HG03342 (cell line): Measurements from ENCODE around the gene WDR38.

Experiments
- ATAC-seq: cut with Tn5 transposase; IDR thresholded peaks from one replicate; pipeline ENCODE4 v1.9.1; 2021; ENCODE audit warnings: mild to moderate bottlenecking, moderate library complexity; ENCODE audit not compliant: unreplicated experiment

The WDR38 gene

GRCh38 chr9:124857533-124858162 lies 4.4 kb downstream of the WDR38 start:
- no peak for ATAC-seq

GRCh38 chr9:124858330-124859046 lies 5.2 kb downstream of the WDR38 start:
- no peak for ATAC-seq

DNA sequence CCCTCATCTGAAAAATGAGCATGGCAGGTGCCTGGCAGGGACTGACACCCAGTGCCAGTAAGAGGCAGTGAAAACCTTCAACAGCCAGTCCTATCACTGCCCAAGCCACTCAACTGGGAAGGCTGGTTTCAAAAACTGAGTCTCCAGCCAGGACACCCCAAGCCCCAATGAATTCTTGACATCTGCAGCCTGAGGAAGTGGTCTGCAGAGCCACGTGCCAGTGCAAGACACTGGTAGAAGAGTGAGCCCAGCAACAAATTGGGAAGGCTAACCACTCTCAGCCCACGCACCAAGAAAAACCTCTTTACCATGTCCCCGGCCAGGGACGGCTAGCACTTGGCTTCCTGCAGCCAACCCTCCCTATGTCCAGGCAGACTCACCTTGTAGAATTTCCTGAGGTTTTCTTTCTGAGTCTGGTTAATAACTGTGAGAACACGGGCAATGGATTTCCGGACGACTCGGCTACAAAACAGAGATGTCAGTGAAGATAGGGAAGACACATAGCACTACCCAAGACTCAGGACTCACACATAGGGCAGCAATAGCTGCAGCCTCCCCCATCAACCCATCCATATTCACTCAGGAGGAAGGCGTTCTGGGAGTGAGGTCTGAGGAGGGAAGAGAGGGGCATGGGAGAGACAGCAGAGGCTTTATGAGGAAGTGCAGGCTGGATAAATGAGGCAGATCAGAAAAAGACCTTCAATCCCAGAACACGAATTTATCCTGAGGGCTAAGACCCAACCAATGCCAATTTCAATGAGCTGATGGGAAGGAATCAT lies 6.7 kb downstream of the WDR38 start:
- ATAC-seq = no peak

DNA sequence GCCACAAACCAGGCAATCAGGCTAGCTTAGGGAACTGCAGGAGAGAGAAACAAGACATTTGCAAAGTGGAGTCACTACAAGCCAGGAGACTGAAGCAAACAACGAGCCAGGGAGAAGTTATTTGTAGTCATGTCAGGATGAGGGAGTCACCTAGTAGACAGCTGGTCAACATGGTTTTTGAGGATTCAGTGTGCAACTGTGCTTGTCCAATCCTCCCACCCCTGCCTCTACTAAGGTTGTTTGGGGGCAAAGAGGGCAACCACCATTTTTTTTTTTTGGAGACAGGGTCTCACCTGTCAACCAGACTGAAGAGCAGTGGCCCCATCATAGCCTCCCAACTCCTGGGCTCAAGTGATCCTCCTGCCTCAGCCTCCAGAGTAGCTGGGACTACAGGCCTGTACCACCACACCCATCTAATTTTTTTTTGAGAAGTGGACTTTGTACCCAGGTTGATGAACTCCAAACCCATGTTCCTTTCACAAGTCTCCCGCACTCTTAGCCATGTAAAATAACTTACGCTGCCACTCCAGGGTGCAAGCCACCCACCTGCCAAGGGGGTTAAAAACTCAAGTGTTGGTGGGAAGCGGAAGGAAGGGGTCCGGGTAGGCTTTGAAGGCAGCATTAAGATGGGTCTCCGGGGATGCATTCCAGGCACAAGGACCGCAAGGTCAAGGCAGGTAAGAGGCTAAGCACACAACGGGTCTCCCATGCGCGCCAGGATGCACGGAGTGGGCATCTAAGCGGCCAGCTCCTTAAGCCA lies 7.5 kb downstream of the WDR38 start:
- no peak for ATAC-seq

GRCh38 chr9:124861342-124862229 lies 8.3 kb downstream of the WDR38 start, which contains the start of the genes ARPC5L and RPL35:
ARPC5L (plus strand) TSS chr9:124862130; CDS start chr9:124869291, 7,161 bp downstream.
RPL35 (minus strand) TSS chr9:124861957; CDS start chr9:124861912, 45 bp downstream.
- ATAC-seq = peak; percentile 90

DNA sequence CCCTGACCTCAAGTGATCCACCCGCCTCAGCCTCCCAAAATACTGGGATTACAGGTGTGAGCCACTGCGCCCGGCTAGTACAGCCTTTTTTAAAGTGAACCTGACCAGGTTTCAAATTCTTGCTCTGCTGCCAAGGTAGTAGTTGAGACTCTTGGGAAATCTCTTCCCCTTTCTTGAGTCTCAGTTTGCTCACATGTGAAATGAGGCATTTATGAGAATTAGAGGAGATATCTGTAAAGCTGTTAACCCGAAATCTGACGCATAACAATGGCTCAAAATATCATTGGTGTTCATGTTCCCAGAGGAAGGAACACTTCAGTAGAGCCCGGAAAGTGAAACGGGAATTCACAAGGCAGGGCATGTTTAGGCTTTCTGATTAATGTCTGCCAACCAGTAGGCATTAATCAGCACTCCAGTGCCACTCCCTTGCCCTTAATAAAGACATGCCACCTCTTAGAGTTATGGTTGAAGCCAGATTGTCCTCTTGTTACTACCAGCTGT lies 10.2 kb downstream of the WDR38 start:
- no peak for ATAC-seq

DNA sequence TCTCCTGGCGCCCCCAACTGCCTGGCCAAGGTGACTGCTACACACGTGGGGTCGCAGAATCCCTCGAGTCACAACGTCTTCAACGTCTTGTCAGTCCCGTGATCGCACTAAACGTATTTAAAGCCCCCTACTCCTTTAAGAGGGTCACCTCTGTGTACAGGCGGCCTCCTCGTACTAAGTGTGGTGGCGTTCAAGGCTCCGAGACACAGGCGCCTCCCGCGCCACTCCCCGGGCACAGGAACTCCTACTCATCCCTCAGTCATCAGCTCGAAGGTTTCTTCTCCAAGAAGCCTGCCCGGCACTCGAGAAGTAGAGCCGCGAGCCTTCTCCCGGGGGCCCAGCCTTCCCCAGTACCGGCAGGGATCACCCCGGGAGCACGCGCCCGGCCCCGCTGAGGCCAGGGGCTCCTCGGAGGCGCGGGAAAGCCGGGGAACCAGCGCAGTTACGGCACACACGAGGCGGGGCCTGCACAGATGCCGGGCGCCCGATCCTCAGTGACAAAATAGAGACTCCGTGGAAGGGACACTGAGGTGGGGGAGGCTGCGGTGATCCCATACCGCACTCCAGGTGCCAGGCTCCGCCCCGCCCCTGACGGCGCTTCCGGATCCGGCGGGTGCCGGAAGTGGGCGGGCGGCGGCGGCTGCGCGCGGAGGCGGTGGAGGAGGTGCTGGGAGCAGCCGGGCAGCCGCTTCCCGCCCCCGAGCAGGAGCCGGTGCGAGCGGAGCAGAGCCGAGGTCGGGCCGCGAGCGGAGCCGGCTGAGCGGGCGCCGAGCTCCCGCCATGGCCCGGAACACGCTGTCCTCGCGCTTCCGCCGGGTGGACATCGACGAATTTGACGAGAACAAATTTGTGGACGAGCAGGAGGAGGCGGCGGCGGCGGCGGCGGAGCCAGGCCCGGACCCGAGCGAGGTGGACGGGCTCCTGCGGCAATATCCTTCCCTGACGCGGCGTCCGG lies 15.5 kb downstream of the WDR38 start:
- ATAC-seq = peak; percentile 66

- no peak for ATAC-seq
Measured at GRCh38 chr9:124869466-124869985, 16.3 kb downstream of the WDR38 start.

GRCh38 chr9:124869986-124870560 lies 16.8 kb downstream of the WDR38 start:
- ATAC-seq = peak; percentile 36

DNA sequence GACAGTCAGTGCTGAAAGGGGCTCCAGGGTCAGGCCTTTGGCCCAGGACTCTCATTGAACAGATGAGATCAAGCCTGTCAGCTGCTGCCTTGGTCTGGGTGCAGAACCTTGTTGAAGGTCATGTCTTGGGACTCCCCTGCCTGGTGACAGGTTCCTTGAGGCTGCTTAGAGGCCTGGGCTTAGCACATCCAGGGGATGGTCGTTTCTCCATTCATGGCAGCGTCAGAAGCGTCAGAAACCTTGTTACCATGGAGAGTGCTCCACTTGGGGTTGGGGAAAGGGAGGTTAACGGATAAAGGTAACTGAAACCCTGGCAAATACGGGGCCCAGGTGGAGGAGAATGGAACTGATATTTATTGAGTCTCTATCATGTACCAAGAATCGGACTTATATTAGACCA lies 17.5 kb downstream of the WDR38 start:
- no peak for ATAC-seq

DNA sequence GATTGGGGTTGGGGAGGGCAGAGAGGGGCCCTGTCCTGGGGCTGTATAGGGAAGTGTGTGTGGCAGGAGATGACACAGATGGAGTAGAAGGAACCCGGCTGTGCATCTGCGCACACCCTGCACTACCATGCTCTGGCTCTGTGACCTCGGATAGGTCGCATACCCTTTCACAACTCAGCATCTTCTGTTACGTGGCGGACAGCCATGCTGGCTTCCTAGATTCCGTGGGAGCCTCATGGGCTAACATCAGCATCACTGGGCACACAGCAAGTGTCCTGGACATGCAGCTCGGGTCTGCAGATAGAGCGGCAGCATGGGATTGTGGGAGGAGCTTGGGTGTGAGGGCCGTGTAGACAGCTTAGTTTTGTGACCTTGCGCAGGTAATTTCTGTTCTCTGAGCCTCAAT lies 17.9 kb downstream of the WDR38 start:
- ATAC-seq = no peak

DNA sequence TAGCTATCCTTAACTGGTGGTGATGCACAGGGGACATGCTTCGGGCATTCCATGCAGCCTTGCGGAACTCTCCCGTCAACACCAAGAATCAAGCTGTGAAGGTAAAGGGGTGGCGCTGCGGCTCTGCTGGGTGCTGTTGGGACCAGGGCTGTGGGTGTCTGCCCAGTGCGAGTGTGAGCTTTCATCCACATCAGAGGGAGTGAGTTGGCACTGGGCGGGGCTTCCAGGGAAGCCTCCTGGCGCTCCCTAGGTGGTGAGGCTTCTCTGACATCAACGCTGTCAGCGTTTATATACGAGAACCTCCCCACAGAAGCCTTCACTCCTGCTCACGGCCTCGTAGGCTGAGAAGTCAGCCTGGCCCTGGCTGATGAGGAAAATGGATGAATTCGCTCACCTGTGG lies 20.4 kb downstream of the WDR38 start:
- no peak for ATAC-seq

DNA sequence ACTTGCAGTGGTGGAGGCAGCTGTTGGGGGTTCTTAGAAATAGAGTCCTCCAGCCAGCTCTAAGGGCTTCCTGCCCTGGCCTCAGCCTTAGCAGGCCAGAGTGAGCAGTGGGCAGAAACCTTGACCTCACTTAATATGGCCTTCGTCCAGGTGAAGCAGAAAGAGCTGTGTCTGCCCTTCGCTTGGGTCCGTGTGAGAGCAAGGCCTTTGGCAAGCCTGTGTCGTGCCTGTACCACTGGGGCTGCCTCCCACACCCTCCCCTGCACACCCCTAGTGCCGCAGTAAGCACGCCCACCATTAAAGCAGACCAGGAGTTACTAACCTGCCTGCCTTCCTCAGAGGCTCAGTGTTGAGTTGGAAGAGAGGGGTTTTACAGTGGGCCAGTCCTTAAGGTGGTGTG lies 22.2 kb downstream of the WDR38 start:
- ATAC-seq = no peak

DNA sequence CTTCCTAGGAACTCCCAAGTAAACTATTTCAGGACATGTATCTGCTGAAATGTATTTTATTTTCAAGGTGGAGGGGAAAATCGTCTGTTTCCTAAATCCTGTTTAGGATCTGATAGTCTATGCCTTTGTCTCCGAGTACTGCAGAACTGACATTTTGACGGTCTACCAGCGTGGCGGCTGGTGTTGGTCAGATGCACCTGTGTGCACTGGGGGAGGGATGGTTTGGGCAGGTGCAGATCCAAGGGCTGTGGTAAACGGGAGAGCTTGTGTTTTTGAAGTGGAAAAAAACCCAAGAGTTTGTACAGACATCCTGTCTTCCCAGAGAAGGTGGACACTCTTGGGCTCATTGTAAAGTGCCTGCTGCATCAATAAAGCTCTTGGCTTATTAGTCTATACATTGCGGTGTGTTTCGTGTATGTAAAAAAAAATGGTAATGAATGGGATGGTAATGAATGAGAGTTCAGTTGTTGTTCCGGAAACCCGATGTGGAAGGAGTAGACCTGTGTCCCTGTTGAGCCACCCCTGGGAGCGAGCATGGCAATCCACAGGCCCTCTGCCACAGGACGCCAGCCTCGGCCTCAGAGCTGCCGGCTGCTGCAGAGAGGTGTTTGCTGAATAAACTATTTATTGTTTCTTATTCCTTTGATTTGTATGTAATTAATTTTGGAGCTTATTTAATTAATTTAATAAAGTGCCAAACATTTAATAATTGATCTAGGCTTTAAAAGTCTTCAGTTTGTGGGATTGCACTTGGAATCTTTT lies 23.9 kb downstream of the WDR38 start:
- ATAC-seq = no peak

DNA sequence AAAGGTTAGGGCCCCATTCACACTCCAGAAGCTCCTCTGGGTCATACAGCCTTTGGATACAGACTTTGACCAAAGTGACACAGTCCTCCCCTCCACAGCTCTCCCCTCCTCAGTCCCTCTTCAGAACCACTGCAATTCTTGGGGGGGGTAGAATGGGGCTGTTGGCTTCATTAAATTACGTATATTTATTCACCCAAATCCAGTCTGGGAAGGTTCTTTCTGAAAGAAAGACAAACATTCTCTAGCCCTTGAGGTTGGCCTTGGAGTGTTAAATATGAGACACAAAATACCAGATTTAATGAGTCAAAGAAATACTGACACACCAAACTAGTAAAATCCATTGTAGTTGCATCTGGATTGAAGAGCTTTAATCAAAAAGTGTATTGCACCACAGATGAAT lies 24.8 kb downstream of the WDR38 start:
- no peak for ATAC-seq

DNA sequence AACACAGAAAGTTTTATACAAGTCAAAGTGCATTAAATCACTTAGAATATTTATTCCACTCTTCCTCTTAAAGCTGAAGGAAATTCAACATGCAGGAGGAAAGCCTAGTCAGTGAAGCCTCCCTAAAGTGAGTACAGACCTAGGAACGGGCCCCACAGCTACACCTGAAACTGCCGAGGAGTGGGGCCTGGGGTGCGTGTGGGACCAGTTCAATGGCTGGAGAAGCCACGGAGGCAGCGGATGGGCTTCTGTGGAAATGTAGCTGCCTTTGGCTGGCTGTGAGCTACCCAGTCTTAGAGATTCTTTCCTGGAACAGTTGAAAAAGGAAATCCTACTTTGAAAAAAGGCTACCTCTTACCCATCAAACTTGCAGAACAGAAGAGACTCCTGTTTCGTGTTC lies 25.3 kb downstream of the WDR38 start:
- no peak for ATAC-seq

DNA sequence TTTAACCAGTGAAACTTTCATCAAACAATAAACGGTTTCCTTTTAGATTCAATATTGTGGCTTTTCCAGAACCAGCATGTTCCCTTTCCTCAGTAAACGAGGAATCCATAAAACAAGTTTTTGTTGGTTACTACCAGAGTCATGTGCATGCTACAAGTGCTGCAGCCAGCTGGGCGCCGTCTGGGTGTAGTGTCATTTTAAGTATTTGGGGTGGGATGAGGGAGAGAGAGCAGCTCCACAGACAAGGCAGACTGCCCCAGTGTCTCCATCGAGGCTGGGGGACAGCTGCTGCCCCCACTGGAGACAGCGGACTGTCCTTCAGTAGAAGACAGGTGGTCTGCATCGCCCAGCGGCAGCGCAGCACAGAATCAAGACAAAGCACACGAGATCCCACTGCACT lies 26.0 kb downstream of the WDR38 start:
- no peak for ATAC-seq
